ENCODE measurements around the gene GSG1L.

DNA sequence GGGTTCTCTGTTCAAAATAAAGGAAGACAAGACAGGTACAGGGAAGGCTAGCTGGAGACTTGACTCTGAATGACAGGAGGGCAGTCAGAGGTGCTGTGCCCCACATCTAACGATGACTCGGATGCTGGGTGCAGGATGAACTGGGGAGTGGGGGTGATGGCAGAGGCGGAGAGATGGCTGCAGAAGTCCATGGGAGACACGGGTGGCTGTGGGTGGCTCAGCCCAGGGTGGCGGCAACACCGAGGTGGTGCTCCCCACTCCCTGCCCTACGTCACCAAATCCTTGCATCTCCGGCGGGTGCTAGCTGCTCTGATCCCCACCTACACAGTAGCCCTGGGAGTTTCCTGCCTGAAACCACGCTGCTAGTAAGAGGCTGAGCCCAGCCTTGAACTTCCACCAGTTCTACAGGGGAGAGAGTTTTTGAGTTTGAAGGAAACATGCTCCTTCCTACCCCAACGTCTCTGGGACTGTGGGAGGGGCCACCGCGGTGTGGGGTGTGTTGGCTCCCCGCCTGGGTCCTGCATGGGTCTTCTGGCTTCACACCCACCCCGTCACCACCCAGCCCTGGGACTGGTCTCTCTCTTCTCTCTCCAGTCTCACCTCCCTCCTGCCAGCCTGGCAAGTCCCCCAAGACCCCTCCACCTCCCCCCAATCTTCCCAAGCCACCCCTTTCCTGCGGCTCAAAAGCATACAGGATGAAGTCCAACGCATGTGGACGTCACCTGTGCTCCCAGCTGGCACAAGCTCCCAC is 4.5 kb downstream of the GSG1L start:
- TF ChIP-seq, protein P1, sequence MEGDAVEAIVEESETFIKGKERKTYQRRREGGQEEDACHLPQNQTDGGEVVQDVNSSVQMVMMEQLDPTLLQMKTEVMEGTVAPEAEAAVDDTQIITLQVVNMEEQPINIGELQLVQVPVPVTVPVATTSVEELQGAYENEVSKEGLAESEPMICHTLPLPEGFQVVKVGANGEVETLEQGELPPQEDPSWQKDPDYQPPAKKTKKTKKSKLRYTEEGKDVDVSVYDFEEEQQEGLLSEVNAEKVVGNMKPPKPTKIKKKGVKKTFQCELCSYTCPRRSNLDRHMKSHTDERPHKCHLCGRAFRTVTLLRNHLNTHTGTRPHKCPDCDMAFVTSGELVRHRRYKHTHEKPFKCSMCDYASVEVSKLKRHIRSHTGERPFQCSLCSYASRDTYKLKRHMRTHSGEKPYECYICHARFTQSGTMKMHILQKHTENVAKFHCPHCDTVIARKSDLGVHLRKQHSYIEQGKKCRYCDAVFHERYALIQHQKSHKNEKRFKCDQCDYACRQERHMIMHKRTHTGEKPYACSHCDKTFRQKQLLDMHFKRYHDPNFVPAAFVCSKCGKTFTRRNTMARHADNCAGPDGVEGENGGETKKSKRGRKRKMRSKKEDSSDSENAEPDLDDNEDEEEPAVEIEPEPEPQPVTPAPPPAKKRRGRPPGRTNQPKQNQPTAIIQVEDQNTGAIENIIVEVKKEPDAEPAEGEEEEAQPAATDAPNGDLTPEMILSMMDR (IDR thresholded peaks at IDR 0.05), result no peak
- TF ChIP-seq POLR2AphosphoS5 (IDR thresholded peaks at IDR 0.05), result no peak
